Measurements from ENCODE around the gene GIGYF1. TPM values are rescaled to one million over a fixed set of nuclear protein-coding genes. Genes with fewer than 3 reads are reported as not detected.

GIGYF1 gene
- total RNA-seq, 1 donor from 2014 or later, result 25.7 TPM

GRCh38 chr7:100640517-100641440 lies 53.3 kb downstream of the GIGYF1 start:
- no peak for DNase-seq (ENCODE audit: extremely low read depth, low read depth, low spot score)

- DNase-seq (ENCODE audit: extremely low read depth, low read depth, low spot score), result no peak
Measured at GRCh38 chr7:100639995-100640516, 54.0 kb downstream of the GIGYF1 start.

- no peak for DNase-seq (ENCODE audit: extremely low read depth, low read depth, low spot score)
Measured at GRCh38 chr7:100632951-100633717, 60.9 kb downstream of the GIGYF1 start.

- DNase-seq (ENCODE audit: extremely low read depth, low read depth, low spot score), result no peak
Measured at GRCh38 chr7:100630066-100630465, 64.0 kb downstream of the GIGYF1 start.

Other genes with a start within 250 kb of the GIGYF1 start
- 1.0 TPM in 1 of 2 replicates, not detected in the other for gene SPACDR, start 230.0 kb downstream of the GIGYF1 start, total RNA-seq
- 66.1 and 75.2 TPM in 2 replicates for gene TSC22D4, start 215.0 kb downstream of the GIGYF1 start, total RNA-seq
- gene NYAP1, start 210.3 kb downstream of the GIGYF1 start, total RNA-seq, result 2.5 and 3.6 TPM in 2 replicates
- 29.2 and 37.3 TPM in 2 replicates for gene AGFG2, start 155.0 kb downstream of the GIGYF1 start, total RNA-seq
- gene SAP25, start 120.3 kb downstream of the GIGYF1 start, total RNA-seq, result 0.29 and 1.8 TPM in 2 replicates
- gene LRCH4, start 108.1 kb downstream of the GIGYF1 start, total RNA-seq, result 42.4 and 93.0 TPM in 2 replicates
- not detected in 2 replicates for gene FBXO24, start 107.9 kb downstream of the GIGYF1 start, total RNA-seq
- 2.9 and 5.7 TPM in 2 replicates for gene PCOLCE, start 91.9 kb downstream of the GIGYF1 start, total RNA-seq
- gene MOSPD3, start 81.7 kb downstream of the GIGYF1 start, total RNA-seq, result 21.2 and 28.9 TPM in 2 replicates
- gene TFR2, start 52.7 kb downstream of the GIGYF1 start, total RNA-seq, result 0.29 TPM in 1 of 2 replicates, not detected in the other
- gene ACTL6B, start 37.8 kb downstream of the GIGYF1 start, total RNA-seq, result not detected in 2 replicates
- 315 and 318 TPM in 2 replicates for gene GNB2, start 20.5 kb downstream of the GIGYF1 start, total RNA-seq
- 27.8 and 37.2 TPM in 2 replicates for gene POP7, start 11.9 kb upstream of the GIGYF1 start, total RNA-seq
- gene EPO, start 26.2 kb upstream of the GIGYF1 start, total RNA-seq, result not detected in 2 replicates
- gene ZAN, start 39.3 kb upstream of the GIGYF1 start, total RNA-seq, result not detected in 2 replicates
- 157 and 191 TPM in 2 replicates for gene EPHB4, start 133.3 kb upstream of the GIGYF1 start, total RNA-seq
- 30.2 and 31.9 TPM in 2 replicates for gene SLC12A9, start 158.5 kb upstream of the GIGYF1 start, total RNA-seq
- gene TRIP6, start 173.1 kb upstream of the GIGYF1 start, total RNA-seq, result 73.7 and 99.9 TPM in 2 replicates
- 71.4 and 79.4 TPM in 2 replicates for gene SRRT, start 180.9 kb upstream of the GIGYF1 start, total RNA-seq
- 0.34 and 1.6 TPM in 2 replicates for gene UFSP1, start 195.5 kb upstream of the GIGYF1 start, total RNA-seq
- gene ACHE, start 201.6 kb upstream of the GIGYF1 start, total RNA-seq, result 0.97 and 2.0 TPM in 2 replicates

Data from glomerular endothelial cell (primary cell).